GM19351 (cell line): ENCODE results near the gene NTRK2.

Source experiments
- ATAC-seq: cut with Tn5 transposase; IDR thresholded peaks from one replicate; pipeline ENCODE4 v1.9.1; 2021; ENCODE audit warnings: mild to moderate bottlenecking, moderate library complexity; ENCODE audit not compliant: unreplicated experiment

Gene NTRK2

GRCh38 chr9:84812847-84813246, 143.3 kb downstream of the NTRK2 start:
- no peak for ATAC-seq

- no peak for ATAC-seq
These were observed 146.0 kb downstream of the NTRK2 start for GRCh38 chr9:84815554-84815953.

GRCh38 chr9:84817038-84817437, 147.5 kb downstream of the NTRK2 start:
- no peak for ATAC-seq

GRCh38 chr9:84818791-84819190, 149.3 kb downstream of the NTRK2 start:
- ATAC-seq: no peak

GRCh38 chr9:84819491-84819991, 150.0 kb downstream of the NTRK2 start:
- ATAC-seq: no peak

- ATAC-seq: no peak
These were observed 151.9 kb downstream of the NTRK2 start for GRCh38 chr9:84821431-84821830.

GRCh38 chr9:84822589-84823233, 153.2 kb downstream of the NTRK2 start:
- peak; percentile 83 for ATAC-seq

GRCh38 chr9:84823421-84824271, 154.1 kb downstream of the NTRK2 start:
- no peak for ATAC-seq

GRCh38 chr9:84827216-84827765, 157.8 kb downstream of the NTRK2 start:
- ATAC-seq: no peak

GRCh38 chr9:84828046-84828445, 158.5 kb downstream of the NTRK2 start:
- ATAC-seq: no peak

GRCh38 chr9:84829471-84829870, 159.9 kb downstream of the NTRK2 start:
- no peak for ATAC-seq

- no peak for ATAC-seq
These were observed 160.6 kb downstream of the NTRK2 start for GRCh38 chr9:84829997-84830696.

- ATAC-seq: no peak
These were observed 161.8 kb downstream of the NTRK2 start for GRCh38 chr9:84831377-84831776.

- no peak for ATAC-seq
These were observed 162.9 kb downstream of the NTRK2 start for GRCh38 chr9:84832453-84832852.

- no peak for ATAC-seq
These were observed 164.9 kb downstream of the NTRK2 start for GRCh38 chr9:84834426-84834825.

- ATAC-seq: no peak
These were observed 166.2 kb downstream of the NTRK2 start for GRCh38 chr9:84835745-84836144.

- ATAC-seq: no peak
These were observed 169.3 kb downstream of the NTRK2 start for GRCh38 chr9:84838879-84839278.

- ATAC-seq: no peak
These were observed 170.0 kb downstream of the NTRK2 start for GRCh38 chr9:84839541-84839940.

- ATAC-seq: no peak
These were observed 172.4 kb downstream of the NTRK2 start for GRCh38 chr9:84841931-84842330.

GRCh38 chr9:84843175-84843824, 173.8 kb downstream of the NTRK2 start:
- no peak for ATAC-seq
